Measurements from ENCODE around the gene ZBTB26. TPM values are rescaled to one million over a fixed set of nuclear protein-coding genes. Genes with fewer than 3 reads are reported as not detected.
"Not testable (repeated sequence)": the region's sequence is repeated elsewhere in the genome, so short reads cannot be mapped to it uniquely, and the experiment has no call there.

Gene ZBTB26
- total and polyA plus RNA-seq, 7 donors = 1.4 to 13.3 (median 9.2) TPM

- H3K4me3 ChIP-seq = no peak overlapping the region
- H3K36me3 ChIP-seq = peaks cover 34 to 100% (median 68%) of the 10 kb centered on the region in 4 donors
- TF ChIP-seq POLR2AphosphoS5 (IDR thresholded peaks at IDR 0.05) (no peak), EP300 (IDR thresholded peaks at IDR 0.05) (no peak), POLR2A (IDR thresholded peaks at IDR 0.05) (no peak), CTCF (IDR thresholded peaks at IDR 0.05) (no peak)
- DNase-seq = no peak
- no peaks in the 10 kb centered on the region for H3K27me3 ChIP-seq
- 61 to 85% methylated on average over 2 of the region's 2 CpGs for WGBS, 2 donors
- no peak overlapping the region for H3K27ac ChIP-seq
- intact Hi-C loops (cut with DNase I) = no loop called here
- H3K9me3 ChIP-seq = no peaks in the 10 kb centered on the region
- H3K4me1 ChIP-seq = no peaks in the 10 kb centered on the region
Observed at GRCh38 chr9:122879443-122879842, 51.9 kb downstream of the ZBTB26 start.

GRCh38 chr9:122875523-122875922 is 55.8 kb downstream of the ZBTB26 start:
- Histone ChIP-seq H3K36me3 (peaks cover 34 to 100% (median 58%) of the 10 kb centered on the region in 4 donors), H3K4me3 (no peak overlapping the region), H3K4me1 (no peaks in the 10 kb centered on the region), H3K9me3 (no peaks in the 10 kb centered on the region), H3K27ac (no peak overlapping the region), H3K27me3 (no peaks in the 10 kb centered on the region)
- no peak for TF ChIP-seq CTCF (IDR thresholded peaks at IDR 0.05)
- no peak for TF ChIP-seq POLR2AphosphoS5 (IDR thresholded peaks at IDR 0.05)
- TF ChIP-seq EP300 (IDR thresholded peaks at IDR 0.05) = no peak
- no peak for TF ChIP-seq POLR2A (IDR thresholded peaks at IDR 0.05)
- DNase-seq = no peak
- intact Hi-C loops (cut with DNase I) = no loop called here
- WGBS, 2 donors = 67 to 88% methylated on average over 1 of the region's 1 CpG

- H3K4me1 ChIP-seq; H3K27me3 ChIP-seq; DNase-seq; H3K9me3 ChIP-seq; H3K27ac ChIP-seq; H3K4me3 ChIP-seq; intact Hi-C loops (cut with DNase I): not testable (repeated sequence)
- 90 to 97% methylated on average over 11 to 13 of the region's 27 CpGs for WGBS, 2 donors
- peaks cover 3 to 51% (median 14%) of the 10 kb centered on the region in 4 donors for H3K36me3 ChIP-seq
Observed at GRCh38 chr9:122867276-122867675, 64.0 kb downstream of the ZBTB26 start.

- H3K27ac ChIP-seq = no peak overlapping the region
- H3K4me3 ChIP-seq = no peak overlapping the region
- H3K4me1 ChIP-seq = no peaks in the 10 kb centered on the region
- intact Hi-C loops (cut with DNase I) = no loop called here
- DNase-seq = no peak
- H3K9me3 ChIP-seq = no peaks in the 10 kb centered on the region
- H3K36me3 ChIP-seq = peaks cover 3 to 40% (median 9%) of the 10 kb centered on the region in 4 donors
- no peaks in the 10 kb centered on the region for H3K27me3 ChIP-seq
- no peak for TF ChIP-seq POLR2A (IDR thresholded peaks at IDR 0.05)
- TF ChIP-seq CTCF (IDR thresholded peaks at IDR 0.05) = no peak
- no peak for TF ChIP-seq EP300 (IDR thresholded peaks at IDR 0.05)
- no peak for TF ChIP-seq POLR2AphosphoS5 (IDR thresholded peaks at IDR 0.05)
- 100% methylated on average over 1 of the region's 5 CpGs; no CpG with 5 or more reads in 1 of the 2 donors for WGBS, 2 donors
Observed at GRCh38 chr9:122866079-122866478, 65.2 kb downstream of the ZBTB26 start.

Small RNA genes within 50 kb of the gene (small RNA-seq; reads per million reads assigned to genes)
- 0 reads per million in 3 donors for gene RNY1P15
- 1,892 to 3,386 (median 2,488) reads per million in 3 donors for gene SNORD90

Other genes with a start within 250 kb of the ZBTB26 start
- gene OR1L4, start 207.5 kb downstream of the ZBTB26 start, total RNA-seq = not detected
- gene OR1L4, start 207.5 kb downstream of the ZBTB26 start, polyA plus RNA-seq = not detected
- not detected for gene OR1L6, start 189.2 kb downstream of the ZBTB26 start, total RNA-seq
- not detected for gene OR1L6, start 189.2 kb downstream of the ZBTB26 start, polyA plus RNA-seq
- gene OR5C1, start 142.6 kb downstream of the ZBTB26 start, total RNA-seq = not detected
- not detected for gene OR5C1, start 142.6 kb downstream of the ZBTB26 start, polyA plus RNA-seq
- gene OR1K1, start 131.4 kb downstream of the ZBTB26 start, total RNA-seq = not detected
- gene OR1K1, start 131.4 kb downstream of the ZBTB26 start, polyA plus RNA-seq = not detected
- 10 to 100 TPM; 16.7 to 26.0 (median 21.4) TPM for gene PDCL, start 102.9 kb downstream of the ZBTB26 start, total RNA-seq
- 10 to 100 TPM in 2 of 3 donors, 1 to 10 TPM in 1; 9.3 to 13.8 (median 11.8) TPM for gene PDCL, start 102.9 kb downstream of the ZBTB26 start, polyA plus RNA-seq
- 10 to 100 TPM; 43.8 to 49.5 (median 46.8) TPM for gene RC3H2, start 26.2 kb downstream of the ZBTB26 start, total RNA-seq
- 10 to 100 TPM; 11.4 to 13.1 (median 12.0) TPM for gene RC3H2, start 26.2 kb downstream of the ZBTB26 start, polyA plus RNA-seq
- gene ZBTB6, start 18.2 kb downstream of the ZBTB26 start, total RNA-seq = 10 to 100 TPM in 2 of 4 donors, 1 to 10 TPM in 2; 7.1 to 14.5 (median 10.3) TPM
- gene ZBTB6, start 18.2 kb downstream of the ZBTB26 start, polyA plus RNA-seq = 1 to 10 TPM; 3.0 to 4.4 (median 4.4) TPM
- gene RABGAP1, start 9.5 kb upstream of the ZBTB26 start, total RNA-seq = 100 to 1,000 TPM in 2 of 4 donors, 10 to 100 TPM in 2; 90.6 to 110 (median 98.9) TPM
- 10 to 100 TPM; 12.5 to 17.3 (median 15.0) TPM for gene RABGAP1, start 9.5 kb upstream of the ZBTB26 start, polyA plus RNA-seq
- 1 to 10 TPM in 3 of 4 donors, not detected in 1; 1.4 to 6.1 (median 1.5) TPM for gene GPR21, start 102.2 kb upstream of the ZBTB26 start, total RNA-seq
- gene GPR21, start 102.2 kb upstream of the ZBTB26 start, polyA plus RNA-seq = under 1 TPM in 1 of 3 donors, not detected in 2; 0.34 TPM